ENCODE results near the gene SEPTIN6.

Gene SEPTIN6

DNA sequence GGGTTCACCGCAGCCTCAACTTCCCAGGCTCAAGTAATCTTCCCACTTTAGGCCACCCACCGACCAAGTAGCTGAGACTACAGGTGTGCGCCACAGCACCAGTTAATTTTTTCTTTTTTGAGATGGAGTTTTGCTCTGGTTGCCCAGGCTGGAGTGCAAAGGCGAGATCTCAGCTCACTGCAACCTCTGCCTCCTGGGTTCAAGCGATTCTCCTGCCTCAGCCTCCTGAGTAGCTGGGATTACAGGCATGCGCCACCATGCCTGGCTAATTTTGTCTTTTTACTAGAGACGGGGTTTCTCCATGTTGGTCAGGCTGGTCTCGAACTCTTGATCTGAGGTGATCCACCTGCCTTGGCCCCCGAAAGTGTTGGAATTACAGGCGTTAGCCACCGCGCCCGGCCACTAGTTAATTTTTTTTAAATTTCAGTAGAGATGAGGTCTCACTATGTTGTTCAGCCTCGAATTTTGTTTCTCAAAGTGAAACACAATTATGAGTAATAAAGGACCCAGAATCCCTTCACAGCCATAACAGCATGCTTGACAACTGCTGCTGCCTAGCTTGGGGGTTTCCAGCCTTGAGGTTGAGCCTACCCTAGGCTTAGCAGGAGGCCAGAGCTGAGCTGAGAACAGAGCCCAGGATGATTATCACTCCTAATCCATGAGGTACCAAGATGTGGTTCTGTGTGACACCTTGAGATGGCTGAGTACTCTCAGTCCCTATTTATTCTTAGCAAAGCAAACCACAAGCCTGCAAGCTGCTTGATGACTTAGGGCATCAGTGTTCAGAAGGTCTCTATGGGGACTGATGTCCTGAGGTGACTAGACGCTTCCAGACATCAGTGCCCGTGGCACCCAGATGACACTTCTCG is 45.2 kb downstream of the SEPTIN6 start:
- peak; percentile 78 for DNase-seq

DNA sequence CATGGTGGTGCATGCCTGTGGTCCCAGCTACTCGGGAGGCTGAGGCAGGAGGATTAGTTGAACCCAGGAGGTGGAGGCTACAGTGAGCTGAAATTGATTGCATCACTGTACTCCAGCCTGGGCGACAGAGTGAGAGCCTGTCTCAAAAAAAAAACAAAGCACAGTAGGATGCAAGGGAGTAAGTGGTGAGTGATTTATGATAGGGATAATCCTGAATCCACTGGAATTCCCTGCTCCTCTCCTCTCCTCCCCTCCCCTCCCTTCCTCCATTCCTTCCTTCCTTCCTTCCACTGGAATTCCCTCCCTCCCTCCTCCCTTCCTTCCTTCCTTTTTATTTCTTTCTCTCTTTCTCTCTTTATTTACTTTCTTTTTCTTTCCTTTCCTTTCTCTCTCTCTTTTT is 45.9 kb downstream of the SEPTIN6 start:
- DNase-seq: no peak

DNA sequence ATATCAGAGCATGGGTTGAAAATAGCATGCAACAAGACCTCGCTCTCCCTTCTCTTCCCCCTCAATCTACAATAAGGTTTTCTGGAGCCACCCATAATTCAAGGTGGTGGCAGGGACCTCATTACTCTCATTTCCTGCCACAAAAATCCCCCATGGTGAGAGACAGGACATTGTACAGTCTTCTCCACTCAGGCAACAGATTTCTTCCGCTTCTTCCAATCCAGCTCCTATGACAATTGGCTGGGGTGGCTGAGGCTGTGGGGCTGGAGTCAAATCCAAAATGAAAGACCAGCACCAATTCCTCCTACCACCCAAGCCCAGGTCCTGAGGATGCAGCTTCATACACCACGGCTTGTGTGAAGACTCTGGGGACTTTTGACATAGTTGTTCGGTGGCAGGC is 46.5 kb downstream of the SEPTIN6 start:
- DNase-seq: no peak

DNA sequence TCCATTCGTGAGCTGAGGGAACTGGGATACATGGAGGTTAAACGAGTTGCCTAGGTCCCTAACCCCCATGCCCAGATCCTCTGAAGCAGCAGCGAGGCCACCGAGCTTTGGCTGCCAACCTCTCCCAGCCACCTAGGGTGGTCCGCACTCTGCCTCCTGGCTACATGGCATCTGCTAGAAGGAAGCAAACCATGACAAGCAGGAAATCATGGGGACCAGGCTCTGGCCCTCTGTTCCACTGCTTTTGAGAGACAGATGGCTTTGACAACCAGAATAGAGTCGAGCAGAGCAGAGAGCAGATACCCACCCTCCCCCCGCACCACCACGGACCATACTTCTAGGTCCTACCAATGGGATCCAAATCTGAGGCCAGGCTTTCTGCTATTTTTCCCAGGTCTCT is 49.3 kb downstream of the SEPTIN6 start:
- no peak for DNase-seq
